ENCODE measurements around the gene DOK1. TPM values are rescaled to one million over a fixed set of nuclear protein-coding genes. Genes with fewer than 3 reads are reported as not detected.

The DOK1 gene
- total RNA-seq, 2 donors from 2014 or later, result 20.9 to 26.5 TPM

- H3K9me3 ChIP-seq, result no peaks in the 10 kb centered on the region
- no peaks in the 10 kb centered on the region for H3K4me1 ChIP-seq
- H3K9ac ChIP-seq (ENCODE audit: low read depth in 2 of 2, low read length in 2 of 2), result no peak overlapping the region
- DNase-seq, result no peak
- no peaks in the 10 kb centered on the region for H3K36me3 ChIP-seq
- H3K27ac ChIP-seq, result no peak overlapping the region
- no peaks in the 10 kb centered on the region for H3K27me3 ChIP-seq
- TF ChIP-seq CTCF (IDR thresholded peaks at IDR 0.05), result no peak
- no peak overlapping the region for H3K4me3 ChIP-seq
- intact Hi-C loops (cut with DNase I), result no loop called here
These were observed 34.1 kb downstream of the DOK1 start for GRCh38 chr2:74588664-74589063.

GRCh38 chr2:74593826-74594772, 39.6 kb downstream of the DOK1 start:
- Histone ChIP-seq H3K9me3 (no peaks in the 10 kb centered on the region), H3K4me1 (no peaks in the 10 kb centered on the region), H3K4me3 (no peak overlapping the region), H3K36me3 (no peaks in the 10 kb centered on the region), H3K27ac (no peak overlapping the region), H3K27me3 (no peaks in the 10 kb centered on the region), H3K9ac (ENCODE audit: low read depth in 2 of 2, low read length in 2 of 2) (no peak overlapping the region)
- no peak for TF ChIP-seq CTCF (IDR thresholded peaks at IDR 0.05)
- DNase-seq, result no peak
- intact Hi-C loops (cut with DNase I), result no loop called here

- Histone ChIP-seq H3K36me3 (no peaks in the 10 kb centered on the region), H3K27ac (no peak overlapping the region), H3K4me3 (no peak overlapping the region), H3K27me3 (no peaks in the 10 kb centered on the region), H3K9ac (ENCODE audit: low read depth in 2 of 2, low read length in 2 of 2) (no peak overlapping the region), H3K4me1 (no peaks in the 10 kb centered on the region), H3K9me3 (no peaks in the 10 kb centered on the region)
- TF ChIP-seq CTCF (IDR thresholded peaks at IDR 0.05), result no peak
- DNase-seq, result no peak
- intact Hi-C loops (cut with DNase I), result no loop called here
These were observed 42.1 kb downstream of the DOK1 start for GRCh38 chr2:74596584-74596983.

- Histone ChIP-seq H3K9me3 (no peaks in the 10 kb centered on the region), H3K27me3 (no peaks in the 10 kb centered on the region), H3K27ac (no peak overlapping the region), H3K4me3 (no peak overlapping the region), H3K4me1 (no peaks in the 10 kb centered on the region), H3K9ac (ENCODE audit: low read depth in 2 of 2, low read length in 2 of 2) (no peak overlapping the region), H3K36me3 (no peaks in the 10 kb centered on the region)
- intact Hi-C loops (cut with DNase I), result no loop called here
- no peak for DNase-seq
- no peak for TF ChIP-seq CTCF (IDR thresholded peaks at IDR 0.05)
These were observed 42.9 kb downstream of the DOK1 start for GRCh38 chr2:74597410-74597809.

GRCh38 chr2:74599676-74600075, 45.2 kb downstream of the DOK1 start:
- no peak for DNase-seq
- Histone ChIP-seq H3K27me3 (no peaks in the 10 kb centered on the region), H3K9ac (ENCODE audit: low read depth in 2 of 2, low read length in 2 of 2) (no peak overlapping the region), H3K9me3 (no peaks in the 10 kb centered on the region), H3K4me1 (no peaks in the 10 kb centered on the region), H3K27ac (no peak overlapping the region), H3K36me3 (no peaks in the 10 kb centered on the region), H3K4me3 (no peak overlapping the region)
- no peak for TF ChIP-seq CTCF (IDR thresholded peaks at IDR 0.05)
- intact Hi-C loops (cut with DNase I), result no loop called here
